GM23338 (cell line): Measurements from ENCODE around the gene SOAT1.

ENCODE experiments used
- CREB1 ChIP-seq: fragments of 250-450 bp; sonication (Bioruptor Pico); IDR thresholded peaks from 2 replicates; pipeline ENCODE4 v1.5.0; 2020; ENCODE audit warnings: low read depth, mild to moderate bottlenecking, moderate library complexity
- CTCF ChIP-seq, 2 experiments: fragments of 200-600 bp in 1 of 2; sonication (generic) in 1 of 2; conservative IDR thresholded peaks; 2 replicates each; pipeline versions ENCODE4 v1.5.1 to v1.6.1; 2016 to 2017; ENCODE audit warnings: antibody characterized with exemption in 2 of 2, low read depth in 2 of 2, mild to moderate bottlenecking in 2 of 2, moderate library complexity in 1 of 2
- ETS1 ChIP-seq: IDR thresholded peaks from 2 replicates; pipeline ENCODE4 v1.6.1; 2016; ENCODE audit warnings: antibody characterized with exemption
- EZH2 ChIP-seq: fragments of 200-600 bp; sonication (generic); IDR thresholded peaks from one replicate; pipeline ENCODE4 v1.8.0; 2017; ENCODE audit warnings: antibody characterized with exemption, mild to moderate bottlenecking, low read depth; ENCODE audit not compliant: unreplicated experiment
- EZH2phosphoT487 ChIP-seq: fragments of 200-600 bp; sonication (generic); IDR thresholded peaks from one replicate; pipeline ENCODE4 v1.8.1; 2018; ENCODE audit warnings: antibody characterized with exemption; ENCODE audit not compliant: unreplicated experiment
- JUNB ChIP-seq: IDR thresholded peaks from one replicate; pipeline ENCODE4 v1.6.1; 2016; ENCODE audit warnings: antibody characterized with exemption; ENCODE audit not compliant: unreplicated experiment
- POLR2AphosphoS5 ChIP-seq: IDR thresholded peaks from 2 replicates; pipeline ENCODE4 v1.6.1; 2016; ENCODE audit warnings: antibody characterized with exemption, low read depth
- REST ChIP-seq: IDR thresholded peaks from one replicate; pipeline ENCODE4 v1.6.1; 2018; ENCODE audit warnings: antibody characterized with exemption; ENCODE audit not compliant: unreplicated experiment
- ZNF114 ChIP-seq: fragments of 250-450 bp; sonication (Bioruptor Pico); IDR thresholded peaks from 2 replicates; pipeline ENCODE4 v1.5.0; 2020; ENCODE audit warnings: mild to moderate bottlenecking, moderate library complexity

GRCh38 chr1:179303200-179303785, 9.7 kb downstream of the SOAT1 start:
- TF ChIP-seq CTCF (conservative IDR thresholded peaks at IDR 0.05; ENCODE audit: low read depth in 2 of 2) (no peak), EZH2 (no peak), POLR2AphosphoS5 (no peak), JUNB (no peak), REST (no peak), EZH2phosphoT487 (no peak), CREB1 (CRISPR knock-in tag) (no peak), ZNF114 (CRISPR knock-in tag) (no peak), ETS1 (no peak)
